Measurements from ENCODE around the gene SLC35A1. TPM values are rescaled to one million over a fixed set of nuclear protein-coding genes. Genes with fewer than 3 reads are reported as not detected.

The SLC35A1 gene
- total and polyA plus RNA-seq, 2 of the 8 experiments (the other 6 are each of a cell fraction or from before 2014, with no cell fraction given), result 4.7 to 9.2 TPM

DNA sequence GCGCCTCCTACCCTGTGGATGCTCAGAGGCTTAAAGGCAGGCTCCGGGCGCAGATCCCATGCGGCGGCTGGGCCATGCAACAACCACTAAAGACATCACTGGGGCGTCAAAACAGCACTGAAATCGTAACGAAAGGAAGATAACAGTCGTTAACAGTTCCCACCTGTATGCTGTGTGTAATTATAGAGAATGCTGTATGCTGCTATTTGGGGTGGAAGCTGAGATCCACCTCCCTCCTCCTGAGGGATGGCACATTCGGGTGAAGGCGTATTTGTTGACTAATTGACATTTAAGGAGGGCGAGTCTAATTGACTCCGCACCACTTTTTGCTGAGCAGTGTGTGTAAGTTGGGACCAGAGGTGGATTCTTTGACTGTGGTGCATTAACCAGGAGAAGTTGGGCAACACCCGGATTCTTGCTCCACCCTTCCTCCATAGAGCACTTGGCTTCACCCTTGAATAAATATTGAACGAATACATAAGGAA is 687 bp downstream of the SLC35A1 start:
- DNase-seq (ENCODE audit: low read depth in 1 of 2, low spot score in 2 of 2) (no peak), FAIRE-seq (no peak)
- H3K79me1 ChIP-seq (ENCODE audit: low read depth, low read length), result no peaks in the 10 kb centered on the region
- TF ChIP-seq SAP30 (IDR thresholded peaks at IDR 0.05; ENCODE audit: insufficient read depth, insufficient replicate concordance, low read length), result peak; percentile 77
- TF ChIP-seq, protein P1, sequence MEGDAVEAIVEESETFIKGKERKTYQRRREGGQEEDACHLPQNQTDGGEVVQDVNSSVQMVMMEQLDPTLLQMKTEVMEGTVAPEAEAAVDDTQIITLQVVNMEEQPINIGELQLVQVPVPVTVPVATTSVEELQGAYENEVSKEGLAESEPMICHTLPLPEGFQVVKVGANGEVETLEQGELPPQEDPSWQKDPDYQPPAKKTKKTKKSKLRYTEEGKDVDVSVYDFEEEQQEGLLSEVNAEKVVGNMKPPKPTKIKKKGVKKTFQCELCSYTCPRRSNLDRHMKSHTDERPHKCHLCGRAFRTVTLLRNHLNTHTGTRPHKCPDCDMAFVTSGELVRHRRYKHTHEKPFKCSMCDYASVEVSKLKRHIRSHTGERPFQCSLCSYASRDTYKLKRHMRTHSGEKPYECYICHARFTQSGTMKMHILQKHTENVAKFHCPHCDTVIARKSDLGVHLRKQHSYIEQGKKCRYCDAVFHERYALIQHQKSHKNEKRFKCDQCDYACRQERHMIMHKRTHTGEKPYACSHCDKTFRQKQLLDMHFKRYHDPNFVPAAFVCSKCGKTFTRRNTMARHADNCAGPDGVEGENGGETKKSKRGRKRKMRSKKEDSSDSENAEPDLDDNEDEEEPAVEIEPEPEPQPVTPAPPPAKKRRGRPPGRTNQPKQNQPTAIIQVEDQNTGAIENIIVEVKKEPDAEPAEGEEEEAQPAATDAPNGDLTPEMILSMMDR (IDR thresholded peaks at IDR 0.05; ENCODE audit: control extremely low read depth in 1 of 3, insufficient read depth in 1 of 3, low read depth in 1 of 3, low read length in 3 of 3), result no peak
- H3K56ac ChIP-seq (replicated peaks; ENCODE audit: insufficient read length, low read depth, low read length), result no peak overlapping the region
- no peak overlapping the region for H3K18ac ChIP-seq (ENCODE audit: extremely low read depth, low read length)
- H2BK120ac ChIP-seq (replicated peaks; ENCODE audit: low read depth, low read length), result no peak overlapping the region
- no peak overlapping the region for H2AK5ac ChIP-seq (ENCODE audit: low read depth, low read length)
- peak overlapping the region; percentile 74 to 100 (median 98) for H3K4me3 ChIP-seq (ENCODE audit: extremely low read depth in 1 of 4, insufficient read depth in 2 of 4, low read depth in 3 of 4, low read length in 4 of 4)
- no peaks in the 10 kb centered on the region for H3K36me3 ChIP-seq (ENCODE audit: control insufficient read depth in 2 of 4, insufficient read depth in 4 of 4, low read length in 3 of 4)
- H2BK15ac ChIP-seq (ENCODE audit: low read length), result no peak overlapping the region
- H3K4me2 ChIP-seq (ENCODE audit: insufficient read depth in 1 of 2, low read depth in 2 of 2, low read length in 2 of 2), result peak overlapping the region; percentile 88 to 97
- no peak overlapping the region for H4K91ac ChIP-seq (replicated peaks; ENCODE audit: insufficient read length, low read length)
- no peak overlapping the region for H2BK12ac ChIP-seq (ENCODE audit: low read depth, low read length)
- CTCF ChIA-PET (ENCODE audit: partially characterized antibody), result no interaction called here
- H3K4me1 ChIP-seq (replicated peaks in 1 of 4; ENCODE audit: control insufficient read depth in 3 of 4, insufficient read depth in 4 of 4, low read length in 3 of 4), result 0 out of 7 replicates have a peak, but pooled peaks cover 0 to 3% (median 0%) of the 10 kb centered on the region in 4 experiments
- POLR2A ChIA-PET (ENCODE audit: partially characterized antibody), result interaction anchor here (0.6 to 2.8 kb wide), 2 partner anchors 27 to 151 kb away, joined by 5 to 8 read pairs; partner anchors contain the start of gene SMIM8
- H4K5ac ChIP-seq (ENCODE audit: insufficient read length, low read depth, low read length), result no peak overlapping the region
- no peak overlapping the region for H2BK5ac ChIP-seq (ENCODE audit: low read depth, low read length)
- H4K20me1 ChIP-seq (replicated peaks in 1 of 2; ENCODE audit: control insufficient read depth in 1 of 2, insufficient read depth in 2 of 2, low read length in 2 of 2), result peaks cover 0 to 2% of the 10 kb centered on the region in 2 experiments
- no peak overlapping the region for H2BK20ac ChIP-seq (ENCODE audit: low read length)
- H3K23ac ChIP-seq (ENCODE audit: insufficient read length), result no peak overlapping the region
- no peaks in the 10 kb centered on the region for H3K79me2 ChIP-seq (ENCODE audit: control insufficient read depth in 1 of 2, insufficient read depth in 2 of 2, low read length in 2 of 2)
- no peak overlapping the region for H4K8ac ChIP-seq (ENCODE audit: extremely low read depth, insufficient read depth, low read length)
- H3K27ac ChIP-seq (ENCODE audit: low read depth, low read length), result no peak overlapping the region
- no peaks in the 10 kb centered on the region for H3K27me3 ChIP-seq (replicated peaks in 1 of 4; ENCODE audit: control insufficient read depth in 3 of 4, extremely low read depth in 1 of 4, insufficient read depth in 3 of 4, low read length in 3 of 4)
- H3K9me3 ChIP-seq (ENCODE audit: insufficient read depth in 2 of 2, low read depth in 1 of 2, low read length in 1 of 2), result no peaks in the 10 kb centered on the region
- H3K23me2 ChIP-seq (ENCODE audit: low read depth, low read length), result peaks cover 8% of the 10 kb centered on the region; the same call in 1 of the 2 replicates
- peak overlapping the region; percentile 97 for H2AFZ ChIP-seq (ENCODE audit: low read length)
- H3K4ac ChIP-seq (replicated peaks; ENCODE audit: insufficient read length, low read depth, low read length), result no peak overlapping the region
- H3K14ac ChIP-seq (ENCODE audit: insufficient read length), result no peak overlapping the region
- H3K9ac ChIP-seq (replicated peaks in 1 of 4; ENCODE audit: extremely low read depth in 1 of 4, low read depth in 3 of 4, low read length in 3 of 4), result peak overlapping the region in 2 of 4 experiments; percentile 26 to 62; a peak in 3 of 7 replicates
- 12% methylated on average over 15 of the region's 15 CpGs; no CpG with 5 or more reads in 1 of the 2 experiments for WGBS, 2 experiments (ENCODE audit: extremely low coverage in 1 of 2, insufficient coverage in 1 of 2, insufficient read length in 1 of 2, insufficient replicate concordance in 2 of 2, low coverage in 1 of 2, low lambda C conversion rate in 2 of 2, missing lambda C conversion rate in 1 of 2)

Measured in H1 (cell line).